Kidney epithelial cell (primary cell): Measurements from ENCODE around the gene SCP2. TPM values are rescaled to one million over a fixed set of nuclear protein-coding genes. Genes with fewer than 3 reads are reported as not detected.

Experiments
- DNase-seq: peaks from one replicate; pipeline ENCODE4 v3.0.0-alpha.2; 2010; ENCODE audit warnings: low read depth
- H3K27me3 ChIP-seq: 2 replicates; pipeline ENCODE4 v1.6.0; 2011; ENCODE audit warnings: low read length; ENCODE audit not compliant: control insufficient read depth, insufficient read depth
- H3K36me3 ChIP-seq: 2 replicates; pipeline ENCODE4 v1.5.1; 2011; ENCODE audit warnings: low read length; ENCODE audit not compliant: control insufficient read depth, insufficient read depth
- H3K4me3 ChIP-seq: 2 replicates; pipeline ENCODE4 v1.5.1; 2011; ENCODE audit warnings: low read depth, mild to moderate bottlenecking, control low read depth, low read length
- total RNA-seq: library from RNA; depleted of rRNA; stranded (reverse); fragments of >200 nt; gene quantifications from 2 replicates; pipeline ENCODE4 v1.2.3, GENCODE V29; 2015
- TF ChIP-seq, protein P1 (sequence below): IDR thresholded peaks from 2 replicates; pipeline ENCODE4 v1.5.1; 2011; ENCODE audit warnings: mild to moderate bottlenecking, moderate library complexity, low read length, control low read depth, inconsistent platforms; ENCODE audit not compliant: insufficient read depth, poor library complexity, severe bottlenecking

SCP2 gene
- total RNA-seq, 1 donor from 2014 or later = 63.8 TPM

DNA sequence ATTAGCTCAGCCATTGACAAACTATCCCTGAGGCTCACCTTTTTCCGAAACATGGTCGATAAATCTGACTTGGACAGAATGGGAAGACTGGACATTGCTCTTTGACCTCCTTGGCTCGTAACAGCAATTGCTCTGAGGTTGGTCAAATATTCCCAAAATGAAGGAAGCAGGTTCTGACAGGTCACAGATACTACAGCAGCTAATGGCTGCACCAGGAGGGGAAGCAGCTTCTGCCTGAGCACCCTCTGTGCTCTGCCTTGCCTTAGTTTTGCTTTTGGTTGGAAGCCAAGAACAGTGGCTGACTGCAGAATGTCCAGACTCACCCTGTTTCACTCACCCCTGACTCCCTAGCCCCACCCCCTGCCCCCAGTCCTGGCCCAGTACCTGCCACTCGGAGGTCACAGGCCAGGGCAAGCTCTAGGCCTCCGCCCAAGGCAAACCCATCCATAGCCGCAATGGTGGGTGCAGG, 20.9 kb upstream of the SCP2 start:
- DNase-seq = no peak
- Histone ChIP-seq H3K4me3 (no peak overlapping the region), H3K36me3 (peaks cover 1% of the 10 kb centered on the region), H3K27me3 (no peaks in the 10 kb centered on the region)
- TF ChIP-seq, protein P1, sequence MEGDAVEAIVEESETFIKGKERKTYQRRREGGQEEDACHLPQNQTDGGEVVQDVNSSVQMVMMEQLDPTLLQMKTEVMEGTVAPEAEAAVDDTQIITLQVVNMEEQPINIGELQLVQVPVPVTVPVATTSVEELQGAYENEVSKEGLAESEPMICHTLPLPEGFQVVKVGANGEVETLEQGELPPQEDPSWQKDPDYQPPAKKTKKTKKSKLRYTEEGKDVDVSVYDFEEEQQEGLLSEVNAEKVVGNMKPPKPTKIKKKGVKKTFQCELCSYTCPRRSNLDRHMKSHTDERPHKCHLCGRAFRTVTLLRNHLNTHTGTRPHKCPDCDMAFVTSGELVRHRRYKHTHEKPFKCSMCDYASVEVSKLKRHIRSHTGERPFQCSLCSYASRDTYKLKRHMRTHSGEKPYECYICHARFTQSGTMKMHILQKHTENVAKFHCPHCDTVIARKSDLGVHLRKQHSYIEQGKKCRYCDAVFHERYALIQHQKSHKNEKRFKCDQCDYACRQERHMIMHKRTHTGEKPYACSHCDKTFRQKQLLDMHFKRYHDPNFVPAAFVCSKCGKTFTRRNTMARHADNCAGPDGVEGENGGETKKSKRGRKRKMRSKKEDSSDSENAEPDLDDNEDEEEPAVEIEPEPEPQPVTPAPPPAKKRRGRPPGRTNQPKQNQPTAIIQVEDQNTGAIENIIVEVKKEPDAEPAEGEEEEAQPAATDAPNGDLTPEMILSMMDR = no peak

DNA sequence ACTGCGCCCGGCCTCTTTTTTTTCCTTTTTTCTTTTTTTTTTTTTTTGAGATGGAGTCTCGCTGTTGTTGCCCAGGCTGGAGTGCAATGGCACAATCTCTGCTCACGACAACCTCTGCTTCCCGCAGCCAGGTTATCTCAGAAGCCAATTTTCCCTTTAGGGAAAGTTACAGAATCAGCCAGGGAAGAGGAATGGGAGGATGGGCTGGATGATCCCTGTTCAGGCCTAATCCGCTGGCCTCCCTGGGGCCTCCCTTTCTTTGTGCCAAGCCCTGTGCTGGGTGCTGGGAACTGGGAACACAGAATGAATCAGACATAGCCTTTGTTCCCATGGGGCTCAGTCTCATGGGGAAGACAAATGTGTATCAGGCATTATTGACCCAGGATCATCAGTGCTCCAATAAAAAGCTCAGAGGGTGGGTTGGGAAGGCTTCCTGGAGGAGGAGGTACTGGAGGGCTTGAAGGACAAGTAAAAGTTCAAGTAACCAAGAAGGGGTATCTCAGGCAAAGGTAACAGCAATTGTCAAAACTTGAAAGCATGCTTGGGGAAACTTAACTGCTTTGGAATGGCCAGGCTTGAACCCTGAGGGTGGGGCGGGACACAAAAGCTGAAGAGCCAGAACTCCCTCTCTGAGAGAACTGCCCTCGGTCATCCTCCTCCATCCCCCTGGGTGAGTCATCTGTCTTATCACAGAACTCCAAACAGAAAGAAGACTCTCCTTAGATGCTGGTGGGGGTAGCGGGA, 19.8 kb upstream of the SCP2 start:
- TF ChIP-seq, protein P1 = no peak
- no peaks in the 10 kb centered on the region for H3K27me3 ChIP-seq
- no peak overlapping the region for H3K4me3 ChIP-seq
- no peak for DNase-seq
- peaks cover 1% of the 10 kb centered on the region for H3K36me3 ChIP-seq

DNA sequence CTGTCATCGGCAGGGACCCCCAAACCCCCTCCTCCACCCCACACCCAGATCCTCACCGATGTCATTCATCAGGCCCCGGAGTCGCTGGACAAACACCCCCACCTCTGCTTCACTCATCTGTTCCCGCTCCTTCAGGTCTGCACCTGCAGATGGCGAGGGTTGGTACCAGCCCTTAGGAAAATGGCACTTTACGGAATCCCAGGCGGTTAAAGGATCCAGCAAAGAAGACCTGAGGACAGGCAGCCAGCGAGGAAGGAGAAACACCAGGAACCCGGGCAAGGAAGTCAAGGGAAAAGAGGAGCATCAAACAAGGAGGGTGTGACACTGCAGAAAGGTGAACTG, 19.3 kb upstream of the SCP2 start:
- TF ChIP-seq, protein P1 = no peak
- H3K4me3 ChIP-seq = no peak overlapping the region
- H3K36me3 ChIP-seq = peaks cover 1% of the 10 kb centered on the region
- no peaks in the 10 kb centered on the region for H3K27me3 ChIP-seq
- DNase-seq = no peak

DNA sequence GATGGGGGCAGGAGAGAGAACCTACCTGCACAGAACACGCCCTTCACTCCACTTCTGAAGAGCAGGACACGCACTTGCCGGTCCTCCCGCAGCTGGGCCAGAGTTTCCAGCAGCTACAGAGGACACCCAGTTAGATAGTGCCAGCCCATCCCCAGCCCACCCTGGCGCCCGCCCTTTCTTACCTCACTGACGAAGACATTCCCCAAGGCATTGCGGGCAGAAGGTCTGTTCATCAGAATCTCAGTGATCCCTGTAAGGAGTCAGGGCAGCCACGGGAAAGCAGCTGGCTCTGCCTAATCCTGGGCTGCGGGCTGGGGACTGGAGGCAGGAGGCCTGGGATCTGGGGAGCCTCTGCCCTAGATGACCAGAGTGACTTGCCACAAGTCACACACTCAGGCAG, 15.5 kb upstream of the SCP2 start:
- DNase-seq = no peak
- no peaks in the 10 kb centered on the region for H3K36me3 ChIP-seq
- H3K27me3 ChIP-seq = no peaks in the 10 kb centered on the region
- H3K4me3 ChIP-seq = no peak overlapping the region
- TF ChIP-seq, protein P1 = no peak

DNA sequence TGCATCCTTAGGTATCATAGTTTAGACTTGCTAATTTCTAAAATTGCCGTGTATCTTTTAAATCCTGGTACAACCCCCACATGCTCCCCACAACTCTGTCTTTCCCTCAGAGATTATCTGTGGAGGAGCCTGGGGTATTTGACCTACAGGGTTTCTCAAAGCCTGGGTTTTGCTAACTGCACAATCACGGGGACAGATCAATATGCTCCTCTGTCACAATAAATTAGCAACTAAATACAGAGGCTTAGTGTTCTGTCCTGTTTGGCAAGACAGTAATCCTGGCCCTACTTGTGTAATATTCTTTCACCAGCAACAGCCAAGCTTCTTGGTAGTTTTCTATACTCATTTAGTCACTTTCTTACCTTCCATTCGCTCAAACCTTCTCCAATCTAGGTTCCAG, 14.1 kb upstream of the SCP2 start:
- no peaks in the 10 kb centered on the region for H3K27me3 ChIP-seq
- TF ChIP-seq, protein P1 = no peak
- no peaks in the 10 kb centered on the region for H3K36me3 ChIP-seq
- no peak overlapping the region for H3K4me3 ChIP-seq
- no peak for DNase-seq

DNA sequence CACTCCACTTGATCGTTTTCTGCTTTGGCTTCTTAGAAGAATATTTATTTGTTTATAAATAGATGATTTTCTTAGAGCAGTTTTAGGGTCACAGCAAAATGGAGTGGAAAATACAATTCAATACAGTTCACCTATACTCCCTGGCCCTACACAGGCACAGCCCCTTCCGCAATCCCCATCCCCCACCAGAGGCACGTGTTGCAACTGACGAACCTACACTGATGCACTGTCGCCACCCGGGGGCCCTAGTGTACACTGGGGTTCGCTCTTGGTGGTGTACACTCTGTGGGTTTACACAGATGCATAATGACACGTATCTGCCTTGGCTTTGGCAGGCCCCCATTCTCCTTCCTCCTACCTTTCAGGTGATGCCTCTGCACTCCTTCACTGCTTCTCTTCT, 13.5 kb upstream of the SCP2 start:
- H3K36me3 ChIP-seq = no peaks in the 10 kb centered on the region
- no peak overlapping the region for H3K4me3 ChIP-seq
- DNase-seq = no peak
- TF ChIP-seq, protein P1 = no peak
- no peaks in the 10 kb centered on the region for H3K27me3 ChIP-seq
